NCI-H524 (cell line): Measurements from ENCODE around the gene PARD3B.

Source experiments
- DNase-seq, 2 experiments: peaks; one replicate each; lab custom pipeline; 2025; lab: John Stamatoyannopoulos, UW

PARD3B gene

GRCh38 chr2:204544961-204545860 lies at the start of gene PARD3B:
Gene PARD3B, plus strand, starts transcription at chr2:204545475. Its CDS starts 525 bp downstream, at chr2:204546000.
- peak in 1 of 2 experiments; percentile 55 for DNase-seq

- DNase-seq, result no peak
These were observed 48.5 kb upstream of the PARD3B start for GRCh38 chr2:204496779-204497178.

- no peak for DNase-seq
These were observed 47.4 kb upstream of the PARD3B start for GRCh38 chr2:204497855-204498254.

GRCh38 chr2:204498291-204498690 lies 47.0 kb upstream of the PARD3B start:
- no peak for DNase-seq

- no peak for DNase-seq
These were observed 41.4 kb upstream of the PARD3B start for GRCh38 chr2:204503869-204504268.

- no peak for DNase-seq
These were observed 40.7 kb upstream of the PARD3B start for GRCh38 chr2:204504594-204504993.

- DNase-seq, result no peak
These were observed 39.8 kb upstream of the PARD3B start for GRCh38 chr2:204505488-204505887.

GRCh38 chr2:204505946-204506345 lies 39.3 kb upstream of the PARD3B start:
- DNase-seq, result no peak

GRCh38 chr2:204507636-204508035 lies 37.6 kb upstream of the PARD3B start:
- DNase-seq, result no peak

- DNase-seq, result no peak
These were observed 34.4 kb upstream of the PARD3B start for GRCh38 chr2:204510709-204511420.

- no peak for DNase-seq
These were observed 30.8 kb upstream of the PARD3B start for GRCh38 chr2:204514439-204514838.

GRCh38 chr2:204515416-204515815 lies 29.9 kb upstream of the PARD3B start:
- DNase-seq, result no peak

- DNase-seq, result no peak
These were observed 28.1 kb upstream of the PARD3B start for GRCh38 chr2:204517154-204517553.

GRCh38 chr2:204529795-204530463 lies 15.3 kb upstream of the PARD3B start:
- no peak for DNase-seq

GRCh38 chr2:204530464-204530805 lies 14.8 kb upstream of the PARD3B start:
- no peak for DNase-seq

GRCh38 chr2:204533629-204534370 lies 11.5 kb upstream of the PARD3B start:
- DNase-seq, result no peak

GRCh38 chr2:204535356-204535755 lies 9.9 kb upstream of the PARD3B start:
- no peak for DNase-seq

- no peak for DNase-seq
These were observed 9.5 kb upstream of the PARD3B start for GRCh38 chr2:204535764-204536163.

GRCh38 chr2:204538182-204539018 lies 6.9 kb upstream of the PARD3B start:
- no peak for DNase-seq

- no peak for DNase-seq
These were observed 6.3 kb upstream of the PARD3B start for GRCh38 chr2:204539019-204539385.

- no peak for DNase-seq
These were observed 3.6 kb upstream of the PARD3B start for GRCh38 chr2:204541637-204542036.
